Naive thymus-derived CD4-positive, alpha-beta T cell (primary cell): ENCODE measurements around the gene CLEC19A. TPM values are rescaled to one million over a fixed set of nuclear protein-coding genes. Genes with fewer than 3 reads are reported as not detected.

ENCODE experiments used
- ATAC-seq: fragments of 150-1000 bp; cut with Tn5 transposase; 2 replicates; pipeline ENCODE4 v1.10.0; 2021; ENCODE audit warnings: mild to moderate bottlenecking, moderate library complexity
- CTCF ChIA-PET: fragments of 350-600 bp; sonication (Branson Sonifier 250); formaldehyde crosslinking; loops from one replicate; lab custom pipeline; 2021; ENCODE audit warnings: antibody characterized with exemption; lab: Charles Lee
- POLR2A ChIA-PET: fragments of 350-600 bp; sonication (Branson Sonifier 250); formaldehyde crosslinking; loops from one replicate; lab custom pipeline; 2021; ENCODE audit warnings: antibody characterized with exemption, inconsistent platforms; lab: Charles Lee
- DNase-seq, 9 donors: peaks; one replicate each; pipeline versions ENCODE4 v3.0.0 to v3.0.0-alpha.2; 2020 to 2022; ENCODE audit warnings: mixed read lengths in 1 of 9
- H3K27ac ChIP-seq: one replicate; pipeline ENCODE4 v1.7.0; 2013; ENCODE audit warnings: mild to moderate bottlenecking, low read depth, low read length, moderate library complexity
- H3K27me3 ChIP-seq, 2 donors: one replicate each; pipeline ENCODE4 v1.7.0; 2013; ENCODE audit warnings: low read length in 2 of 2, mild to moderate bottlenecking in 2 of 2, moderate library complexity in 2 of 2; ENCODE audit not compliant: control insufficient read depth in 2 of 2, insufficient read depth in 2 of 2
- H3K36me3 ChIP-seq, 3 experiments: 1 replicate in 2 of 3; 2 replicates in 1 of 3; pipeline ENCODE4 v1.7.0; 2013; ENCODE audit warnings: low read length in 3 of 3, mild to moderate bottlenecking in 3 of 3, moderate library complexity in 1 of 3; ENCODE audit not compliant: insufficient read depth in 3 of 3, control insufficient read depth in 2 of 3
- H3K4me1 ChIP-seq, 2 donors: one replicate each; pipeline ENCODE4 v1.7.0; 2013; ENCODE audit warnings: low read length in 2 of 2, mild to moderate bottlenecking in 2 of 2, moderate library complexity in 1 of 2; ENCODE audit not compliant: control insufficient read depth in 2 of 2, insufficient read depth in 2 of 2
- H3K4me3 ChIP-seq: 2 replicates; pipeline ENCODE4 v1.7.0; 2013; ENCODE audit warnings: mild to moderate bottlenecking, low read length
- H3K9me3 ChIP-seq, 3 experiments: 1 replicate in 2 of 3; 2 replicates in 1 of 3; pipeline ENCODE4 v1.7.0; 2013; ENCODE audit warnings: low read length in 3 of 3; ENCODE audit not compliant: control insufficient read depth in 2 of 3
- H3K27ac Mint-ChIP-seq, 9 donors: one replicate each; pipeline ENCODE4 v1.8.0; 2020 to 2022; ENCODE audit warnings: mixed read lengths in 9 of 9, mild to moderate bottlenecking in 8 of 9, moderate library complexity in 5 of 9, inconsistent platforms in 2 of 9
- H3K27me3 Mint-ChIP-seq, 5 donors: one replicate each; pipeline ENCODE4 v1.8.0; 2021 to 2022; ENCODE audit warnings: mixed read lengths in 5 of 5, mild to moderate bottlenecking in 1 of 5
- H3K36me3 Mint-ChIP-seq, 5 donors: one replicate each; pipeline ENCODE4 v1.8.0; 2020 to 2022; ENCODE audit warnings: mixed read lengths in 5 of 5, mild to moderate bottlenecking in 3 of 5, inconsistent platforms in 1 of 5
- H3K4me1 Mint-ChIP-seq, 7 donors: one replicate each; pipeline ENCODE4 v1.8.0; 2020 to 2022; ENCODE audit warnings: mixed read lengths in 7 of 7, mild to moderate bottlenecking in 3 of 7, inconsistent platforms in 1 of 7
- H3K4me3 Mint-ChIP-seq, 10 donors: one replicate each; pipeline ENCODE4 v1.8.0; 2020 to 2022; ENCODE audit warnings: mild to moderate bottlenecking in 10 of 10, mixed read lengths in 10 of 10, moderate library complexity in 6 of 10, inconsistent platforms in 2 of 10
- H3K9me3 Mint-ChIP-seq, 11 donors: one replicate each; pipeline ENCODE4 v1.8.0; 2020 to 2022; ENCODE audit warnings: mixed read lengths in 11 of 11, mild to moderate bottlenecking in 4 of 11, inconsistent platforms in 1 of 11, moderate library complexity in 1 of 11
- intact Hi-C, 2 donors: fragments of 100-400 bp; cut with micrococcal nuclease; formaldehyde crosslinking; loops; one replicate each; pipeline ENCODE4 v1.15.1; 2023
- polyA plus RNA-seq, 2 donors: library from polyadenylated mRNA; unstranded; fragments of 300-500 nt; fragmentation: Illumina TruSeq; gene quantifications; one replicate each; pipeline ENCODE4 v1.2.3, GENCODE V29; 2021
- total RNA-seq, 6 experiments: library from RNA in 5 of 6; stranded (reverse) in 5 of 6; gene quantifications; 1 replicate in 5 of 6; 2 replicates in 1 of 6; pipeline ENCODE4 v1.2.3 and lab custom pipeline; 2021 to 2026

The CLEC19A gene
- total and polyA plus RNA-seq, 7 experiments from 2014 or later, result not detected

GRCh38 chr16:19241512-19241911 lies 44.0 kb upstream of the CLEC19A start:
- H3K27ac ChIP-seq, result no peak overlapping the region
- H3K4me1 ChIP-seq, result no peaks in the 10 kb centered on the region
- H3K9me3 ChIP-seq, result peaks cover 0 to 11% (median 0%) of the 10 kb centered on the region in 3 experiments
- no peaks in the 10 kb centered on the region for H3K36me3 ChIP-seq
- H3K36me3 Mint-ChIP-seq, result peaks cover 0 to 4% (median 0%) of the 10 kb centered on the region in 5 donors
- no peaks in the 10 kb centered on the region for H3K4me1 Mint-ChIP-seq
- H3K4me3 ChIP-seq, result no peak overlapping the region
- ChIA-PET CTCF (no interaction called here), POLR2A (no interaction called here)
- H3K4me3 Mint-ChIP-seq, result no peak overlapping the region
- peaks cover 0 to 7% (median 0%) of the 10 kb centered on the region in 5 donors for H3K27me3 Mint-ChIP-seq
- intact Hi-C loops, result no loop called here
- no peak overlapping the region for H3K27ac Mint-ChIP-seq
- peaks cover 0 to 27% (median 13%) of the 10 kb centered on the region in 11 donors for H3K9me3 Mint-ChIP-seq
- ATAC-seq (no peak), DNase-seq (no peak)
- no peaks in the 10 kb centered on the region for H3K27me3 ChIP-seq

GRCh38 chr16:19242186-19242585 lies 43.3 kb upstream of the CLEC19A start:
- Histone ChIP-seq H3K36me3 (no peaks in the 10 kb centered on the region), H3K4me1 (no peaks in the 10 kb centered on the region), H3K27ac (no peak overlapping the region), H3K9me3 (peaks cover 0 to 6% (median 0%) of the 10 kb centered on the region in 3 experiments), H3K27me3 (no peaks in the 10 kb centered on the region), H3K4me3 (no peak overlapping the region)
- Mint-ChIP-seq H3K27me3 (peaks cover 0 to 7% (median 0%) of the 10 kb centered on the region in 5 donors), H3K4me1 (no peaks in the 10 kb centered on the region), H3K4me3 (no peak overlapping the region), H3K27ac (no peak overlapping the region), H3K36me3 (peaks cover 0 to 4% (median 0%) of the 10 kb centered on the region in 5 donors), H3K9me3 (peaks cover 0 to 28% (median 13%) of the 10 kb centered on the region in 11 donors)
- ATAC-seq, result no peak
- POLR2A ChIA-PET, result no interaction called here
- intact Hi-C loops, result no loop called here
- no peak for DNase-seq
- CTCF ChIA-PET, result no interaction called here

- no peak for DNase-seq
- Histone ChIP-seq H3K4me3 (no peak overlapping the region), H3K9me3 (peaks cover 0 to 6% (median 0%) of the 10 kb centered on the region in 3 experiments), H3K27me3 (no peaks in the 10 kb centered on the region), H3K4me1 (no peaks in the 10 kb centered on the region), H3K36me3 (no peaks in the 10 kb centered on the region), H3K27ac (no peak overlapping the region)
- Mint-ChIP-seq H3K27ac (no peak overlapping the region), H3K27me3 (peaks cover 0 to 7% (median 0%) of the 10 kb centered on the region in 5 donors), H3K4me3 (no peak overlapping the region), H3K36me3 (peaks cover 0 to 4% (median 0%) of the 10 kb centered on the region in 5 donors), H3K4me1 (no peaks in the 10 kb centered on the region), H3K9me3 (peaks cover 0 to 23% (median 10%) of the 10 kb centered on the region in 11 donors)
- intact Hi-C loops, result no loop called here
- ATAC-seq, result no peak
- ChIA-PET CTCF (no interaction called here), POLR2A (no interaction called here)
Measured at GRCh38 chr16:19242987-19243575, 42.5 kb upstream of the CLEC19A start.

- Mint-ChIP-seq H3K9me3 (peaks cover 0 to 19% (median 6%) of the 10 kb centered on the region in 11 donors), H3K27me3 (peaks cover 0 to 7% (median 0%) of the 10 kb centered on the region in 5 donors), H3K4me1 (no peaks in the 10 kb centered on the region), H3K36me3 (no peaks in the 10 kb centered on the region), H3K27ac (no peak overlapping the region), H3K4me3 (no peak overlapping the region)
- H3K36me3 ChIP-seq, result no peaks in the 10 kb centered on the region
- peaks cover 0 to under 1% (median 0%) of the 10 kb centered on the region in 3 experiments for H3K9me3 ChIP-seq
- ATAC-seq, result no peak
- POLR2A ChIA-PET, result no interaction called here
- intact Hi-C loops, result no loop called here
- no peak overlapping the region for H3K4me3 ChIP-seq
- H3K4me1 ChIP-seq, result no peaks in the 10 kb centered on the region
- DNase-seq, result no peak
- no peak overlapping the region for H3K27ac ChIP-seq
- CTCF ChIA-PET, result no interaction called here
- H3K27me3 ChIP-seq, result no peaks in the 10 kb centered on the region
Measured at GRCh38 chr16:19245326-19245925, 40.1 kb upstream of the CLEC19A start.

GRCh38 chr16:19252904-19253303 lies 32.6 kb upstream of the CLEC19A start:
- no peak overlapping the region for H3K27ac ChIP-seq
- no peaks in the 10 kb centered on the region for H3K36me3 Mint-ChIP-seq
- no peak for DNase-seq

GRCh38 chr16:19254611-19255010 lies 30.9 kb upstream of the CLEC19A start:
- Mint-ChIP-seq H3K4me3 (no peak overlapping the region), H3K36me3 (no peaks in the 10 kb centered on the region), H3K27me3 (peaks cover 6 to 24% (median 17%) of the 10 kb centered on the region in 5 donors), H3K27ac (no peak overlapping the region), H3K9me3 (peaks cover 0 to 6% (median 0%) of the 10 kb centered on the region in 11 donors), H3K4me1 (no peaks in the 10 kb centered on the region)
- no peak for DNase-seq
- no peaks in the 10 kb centered on the region for H3K27me3 ChIP-seq
- ChIA-PET CTCF (no interaction called here), POLR2A (no interaction called here)
- no peak overlapping the region for H3K4me3 ChIP-seq
- H3K9me3 ChIP-seq, result no peaks in the 10 kb centered on the region
- H3K36me3 ChIP-seq, result no peaks in the 10 kb centered on the region
- no peak for ATAC-seq
- intact Hi-C loops, result no loop called here
- no peak overlapping the region for H3K27ac ChIP-seq
- H3K4me1 ChIP-seq, result no peaks in the 10 kb centered on the region

More at GRCh38 chr16:19252904-19253303, 32.6 kb upstream of the CLEC19A start:
- Histone ChIP-seq H3K9me3 (no peaks in the 10 kb centered on the region), H3K4me3 (no peak overlapping the region), H3K36me3 (no peaks in the 10 kb centered on the region), H3K4me1 (no peaks in the 10 kb centered on the region), H3K27me3 (no peaks in the 10 kb centered on the region)
- H3K4me3 Mint-ChIP-seq, result no peak overlapping the region
- intact Hi-C loops, result no loop called here
- H3K4me1 Mint-ChIP-seq, result no peaks in the 10 kb centered on the region
- peaks cover 6 to 21% (median 16%) of the 10 kb centered on the region in 5 donors for H3K27me3 Mint-ChIP-seq
- CTCF ChIA-PET, result no interaction called here
- no peak overlapping the region for H3K27ac Mint-ChIP-seq
- peaks cover 0 to 8% (median 0%) of the 10 kb centered on the region in 11 donors for H3K9me3 Mint-ChIP-seq
- POLR2A ChIA-PET, result no interaction called here
- ATAC-seq, result no peak
